Suprapubic skin (tissue), 4 donors: Measurements from ENCODE around the gene KHDRBS2.

Source experiments
- EP300 ChIP-seq: sonication (generic); formaldehyde crosslinking; IDR thresholded peaks from one replicate; pipeline ENCODE4 v1.6.1; 2017; ENCODE audit warnings: antibody characterized with exemption
- POLR2A ChIP-seq, 2 donors: fragments of 450-650 bp; IDR thresholded peaks; one replicate each; pipeline ENCODE4 v1.6.1; 2017; ENCODE audit warnings: antibody characterized with exemption in 2 of 2, mild to moderate bottlenecking in 2 of 2, moderate library complexity in 2 of 2
- POLR2AphosphoS5 ChIP-seq, 3 donors: sonication (generic); formaldehyde crosslinking; IDR thresholded peaks; one replicate each; pipeline ENCODE4 v1.6.1; 2017; ENCODE audit warnings: antibody characterized with exemption in 3 of 3
- TF ChIP-seq, protein P1 (sequence below), 2 donors: fragments of 200-600 bp in 1 of 2; fragments of 450-650 bp in 1 of 2; sonication (generic) in 1 of 2; IDR thresholded peaks; one replicate each; pipeline ENCODE4 v1.5.1; 2016 to 2019; ENCODE audit warnings: antibody characterized with exemption in 2 of 2, mild to moderate bottlenecking in 1 of 2, moderate library complexity in 1 of 2

DNA sequence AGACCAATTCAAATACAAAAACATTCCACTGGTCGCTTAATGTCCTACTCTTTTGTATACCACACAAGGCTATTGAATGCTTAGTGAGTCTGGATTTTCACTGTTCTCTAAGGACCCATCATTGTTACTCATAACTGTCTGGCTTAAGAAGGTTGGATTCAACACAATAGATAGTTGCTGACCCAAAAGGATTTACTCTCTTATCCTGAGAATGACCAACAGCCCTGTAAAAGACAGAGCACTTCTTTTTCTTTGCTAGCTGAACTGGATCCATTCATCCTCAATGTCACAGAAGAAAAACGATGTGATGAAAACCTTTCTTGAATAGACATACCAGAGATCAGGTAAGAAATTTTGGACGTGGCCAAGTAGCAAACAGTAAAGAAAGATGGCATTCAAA, 645.6 kb downstream of the KHDRBS2 start:
- TF ChIP-seq, protein P1, sequence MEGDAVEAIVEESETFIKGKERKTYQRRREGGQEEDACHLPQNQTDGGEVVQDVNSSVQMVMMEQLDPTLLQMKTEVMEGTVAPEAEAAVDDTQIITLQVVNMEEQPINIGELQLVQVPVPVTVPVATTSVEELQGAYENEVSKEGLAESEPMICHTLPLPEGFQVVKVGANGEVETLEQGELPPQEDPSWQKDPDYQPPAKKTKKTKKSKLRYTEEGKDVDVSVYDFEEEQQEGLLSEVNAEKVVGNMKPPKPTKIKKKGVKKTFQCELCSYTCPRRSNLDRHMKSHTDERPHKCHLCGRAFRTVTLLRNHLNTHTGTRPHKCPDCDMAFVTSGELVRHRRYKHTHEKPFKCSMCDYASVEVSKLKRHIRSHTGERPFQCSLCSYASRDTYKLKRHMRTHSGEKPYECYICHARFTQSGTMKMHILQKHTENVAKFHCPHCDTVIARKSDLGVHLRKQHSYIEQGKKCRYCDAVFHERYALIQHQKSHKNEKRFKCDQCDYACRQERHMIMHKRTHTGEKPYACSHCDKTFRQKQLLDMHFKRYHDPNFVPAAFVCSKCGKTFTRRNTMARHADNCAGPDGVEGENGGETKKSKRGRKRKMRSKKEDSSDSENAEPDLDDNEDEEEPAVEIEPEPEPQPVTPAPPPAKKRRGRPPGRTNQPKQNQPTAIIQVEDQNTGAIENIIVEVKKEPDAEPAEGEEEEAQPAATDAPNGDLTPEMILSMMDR (IDR thresholded peaks at IDR 0.05), result no peak
- TF ChIP-seq POLR2A (IDR thresholded peaks at IDR 0.05), result no peak
- TF ChIP-seq POLR2AphosphoS5 (IDR thresholded peaks at IDR 0.05), result no peak
- TF ChIP-seq EP300, result no peak
